ENCODE results near the gene ATP8A2.
"Not testable (repeated sequence)": the region's sequence is repeated elsewhere in the genome, so short reads cannot be mapped to it uniquely, and the experiment has no call there.

ATP8A2 gene

DNA sequence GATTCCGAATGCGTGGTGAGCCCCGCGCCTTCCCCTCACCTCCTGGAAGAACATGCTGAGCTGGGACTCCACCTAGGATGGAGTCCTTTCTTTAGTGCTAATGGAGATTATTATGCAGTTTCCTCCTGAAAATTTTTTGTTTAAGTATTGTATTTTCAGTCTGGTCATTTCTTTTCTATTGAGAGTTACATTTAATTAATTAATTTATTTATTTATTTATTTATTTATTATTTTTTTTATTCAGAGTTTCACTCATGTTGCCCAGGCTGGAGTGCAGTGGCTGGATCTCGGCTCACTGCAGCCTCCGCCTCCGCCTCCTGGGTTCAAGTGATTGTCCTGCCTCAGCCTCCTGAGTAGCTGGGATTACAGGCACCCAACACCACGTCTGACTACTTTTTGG, 400.8 kb downstream of the ATP8A2 start:
- DNase-seq, result not testable (repeated sequence)

- not testable (repeated sequence) for DNase-seq
These were observed 402.3 kb downstream of the ATP8A2 start for GRCh38 chr13:25774056-25774455.

GRCh38 chr13:25775275-25775674, 403.5 kb downstream of the ATP8A2 start:
- no peak for DNase-seq

- DNase-seq, result no peak
These were observed 404.2 kb downstream of the ATP8A2 start for GRCh38 chr13:25775986-25776385.

GRCh38 chr13:25776722-25777121, 404.9 kb downstream of the ATP8A2 start:
- no peak for DNase-seq

DNA sequence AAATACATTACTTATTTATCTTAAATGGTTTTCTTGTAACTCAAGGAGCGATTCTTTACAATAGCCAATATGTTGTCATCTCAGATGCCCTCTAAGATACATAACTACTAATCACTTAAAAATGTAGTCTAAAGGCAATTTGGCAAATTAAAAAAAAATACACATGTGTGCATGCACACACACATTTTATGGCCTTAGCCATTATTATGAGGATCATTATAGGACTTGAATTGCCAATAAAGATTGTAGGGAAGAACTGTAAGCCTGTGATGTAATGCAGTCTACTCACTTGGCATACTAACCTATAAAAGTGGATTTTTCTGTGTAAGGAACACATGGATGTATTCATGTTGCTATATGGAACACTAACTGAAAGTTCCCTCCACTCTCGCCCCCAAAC, 405.7 kb downstream of the ATP8A2 start:
- no peak for DNase-seq

DNA sequence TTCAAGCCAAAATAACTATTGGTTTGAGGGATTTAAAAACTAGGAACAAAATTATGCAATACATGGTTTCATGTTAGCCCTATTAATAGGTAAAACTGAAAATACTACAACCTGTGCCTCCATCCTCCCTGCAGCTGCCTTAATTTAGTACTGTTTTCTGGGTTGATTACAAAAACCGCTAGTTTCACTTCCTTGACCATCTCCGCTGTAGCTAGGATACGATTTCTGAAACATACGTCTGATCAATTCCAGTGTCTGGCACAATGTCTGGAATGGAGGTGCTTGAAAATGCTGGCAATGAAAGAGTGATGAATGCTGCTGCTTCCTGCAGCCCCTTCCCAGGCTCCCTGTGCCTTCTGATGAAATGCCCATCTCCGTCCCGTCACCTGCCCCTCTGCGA, 406.6 kb downstream of the ATP8A2 start:
- no peak for DNase-seq

DNA sequence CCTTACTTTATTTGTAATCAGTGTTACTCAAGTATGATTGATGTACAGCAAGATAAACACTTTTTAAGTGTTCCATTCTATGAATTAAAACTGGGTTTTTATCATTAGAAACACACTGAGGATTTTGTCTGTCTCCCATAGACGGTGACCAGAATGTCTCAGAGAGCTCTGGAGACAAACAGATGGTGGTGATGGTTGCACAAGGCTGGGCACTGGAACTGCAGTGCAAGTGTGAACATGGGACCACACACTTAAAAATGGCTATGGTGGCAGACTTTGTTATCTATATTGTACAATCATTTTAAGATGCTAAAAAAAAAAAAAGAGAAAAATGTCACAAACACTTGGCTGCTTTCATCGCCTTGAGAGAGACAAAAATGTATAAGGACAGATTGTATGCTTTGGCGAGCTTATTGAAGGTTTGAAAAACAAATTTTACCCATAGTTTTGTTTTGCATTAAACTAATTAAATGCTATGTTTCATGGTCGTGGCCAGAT, 407.1 kb downstream of the ATP8A2 start:
- DNase-seq, result no peak

- DNase-seq, result no peak
These were observed 411.3 kb downstream of the ATP8A2 start for GRCh38 chr13:25783076-25783475.

DNA sequence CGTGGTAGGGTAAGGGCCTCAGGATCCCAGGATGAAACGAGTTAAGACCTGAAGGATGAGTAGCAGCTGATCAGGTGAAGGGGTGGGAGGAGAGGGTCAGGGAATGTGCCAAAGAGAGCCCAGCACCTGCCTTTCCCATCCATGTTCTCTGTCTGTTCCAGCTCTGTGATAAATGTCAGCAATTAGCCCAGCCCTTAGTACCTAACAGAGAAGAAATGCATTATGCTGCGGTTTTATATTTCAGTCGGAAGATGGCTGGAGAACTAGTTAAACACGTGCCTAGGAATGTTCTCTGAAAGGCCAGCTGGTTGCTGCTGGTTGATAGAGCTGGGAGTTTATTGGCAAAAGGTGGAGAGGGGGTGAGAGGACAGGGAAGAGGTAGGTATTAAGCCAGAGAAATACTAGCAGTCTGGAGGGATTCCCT, 411.8 kb downstream of the ATP8A2 start:
- DNase-seq, result no peak

- DNase-seq, result no peak
These were observed 412.3 kb downstream of the ATP8A2 start for GRCh38 chr13:25784119-25784518.

DNA sequence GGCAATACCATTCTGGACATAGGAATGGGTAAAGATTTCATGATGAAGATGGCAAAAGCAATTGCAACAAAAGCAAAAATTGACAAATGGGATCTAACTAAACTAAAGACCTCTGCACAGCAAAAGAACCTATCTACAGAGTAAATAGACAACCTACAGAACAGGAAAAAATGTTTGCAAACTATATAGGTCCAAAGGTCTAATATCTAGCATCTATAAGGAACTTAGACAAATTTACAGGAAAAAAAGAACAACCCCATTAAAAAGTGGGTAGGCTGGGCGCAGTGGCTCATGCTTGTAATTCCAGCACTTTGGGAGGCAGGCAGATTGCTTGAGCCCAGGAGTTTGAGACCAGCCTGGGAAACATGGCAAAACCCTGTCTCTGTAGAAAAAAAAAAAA, 418.4 kb downstream of the ATP8A2 start:
- not testable (repeated sequence) for DNase-seq

DNA sequence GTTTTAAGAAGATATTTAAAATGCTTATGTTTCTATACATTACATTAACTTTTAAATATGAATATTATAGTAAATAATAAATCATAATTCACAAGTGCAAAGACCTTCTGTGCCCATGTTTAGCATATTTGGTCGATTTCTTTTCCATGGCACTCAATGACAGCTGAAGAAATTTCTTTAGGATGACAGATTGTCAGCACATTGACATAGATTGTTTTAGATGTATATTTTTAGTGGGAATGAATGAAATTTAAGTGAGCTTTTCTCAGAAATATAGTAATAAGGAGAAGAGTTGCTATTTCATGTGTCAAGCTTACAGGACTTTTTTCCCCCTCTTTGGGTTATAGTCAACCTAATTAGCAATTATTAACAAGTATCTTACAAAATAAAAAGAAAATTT, 423.5 kb downstream of the ATP8A2 start:
- no peak for DNase-seq

DNA sequence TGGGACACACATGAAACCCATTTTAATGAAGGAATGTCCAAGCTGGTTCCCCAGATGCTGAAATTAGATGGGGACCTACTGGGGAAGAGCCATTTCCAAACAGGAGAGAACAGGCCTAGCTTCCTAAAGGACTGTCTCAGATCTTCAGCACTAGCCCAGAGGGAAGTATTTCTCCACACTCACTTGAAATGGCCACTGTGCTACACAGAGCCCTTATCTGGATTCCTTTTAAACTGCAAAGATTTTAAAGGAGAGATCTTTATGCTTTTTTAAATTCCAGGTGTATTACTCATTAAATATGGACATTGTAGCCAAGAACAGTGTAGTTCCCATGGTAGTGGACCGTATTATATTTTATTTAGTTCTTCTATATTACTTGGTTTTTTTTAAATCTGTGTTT, 424.7 kb downstream of the ATP8A2 start:
- no peak for DNase-seq

GRCh38 chr13:25798998-25799397, 427.2 kb downstream of the ATP8A2 start:
- DNase-seq, result no peak

- DNase-seq, result no peak
These were observed 428.7 kb downstream of the ATP8A2 start for GRCh38 chr13:25800523-25800922.

- DNase-seq, result no peak
These were observed 430.8 kb downstream of the ATP8A2 start for GRCh38 chr13:25802579-25802978.

GRCh38 chr13:25803641-25804040, 431.9 kb downstream of the ATP8A2 start:
- no peak for DNase-seq

- no peak for DNase-seq
These were observed 434.6 kb downstream of the ATP8A2 start for GRCh38 chr13:25806264-25806974.

DNA sequence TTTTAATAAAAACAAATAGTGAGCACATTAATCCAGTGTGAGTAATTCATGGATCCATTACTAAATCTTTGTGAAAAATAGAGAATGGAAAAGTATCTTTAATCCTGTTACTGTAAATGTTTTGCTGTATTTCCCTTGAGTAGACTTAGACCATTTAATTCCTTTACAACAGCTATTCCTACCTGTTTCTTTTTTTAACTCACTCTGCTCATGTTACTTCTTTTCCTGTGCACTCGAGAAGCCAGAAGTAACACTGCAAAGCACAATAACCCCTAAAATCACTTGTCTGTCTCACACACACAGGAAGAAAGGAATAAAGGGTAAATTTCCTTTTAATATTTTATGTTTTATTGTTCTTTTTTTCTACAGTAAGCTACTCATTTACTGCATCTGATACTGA, 435.8 kb downstream of the ATP8A2 start:
- no peak for DNase-seq

DNA sequence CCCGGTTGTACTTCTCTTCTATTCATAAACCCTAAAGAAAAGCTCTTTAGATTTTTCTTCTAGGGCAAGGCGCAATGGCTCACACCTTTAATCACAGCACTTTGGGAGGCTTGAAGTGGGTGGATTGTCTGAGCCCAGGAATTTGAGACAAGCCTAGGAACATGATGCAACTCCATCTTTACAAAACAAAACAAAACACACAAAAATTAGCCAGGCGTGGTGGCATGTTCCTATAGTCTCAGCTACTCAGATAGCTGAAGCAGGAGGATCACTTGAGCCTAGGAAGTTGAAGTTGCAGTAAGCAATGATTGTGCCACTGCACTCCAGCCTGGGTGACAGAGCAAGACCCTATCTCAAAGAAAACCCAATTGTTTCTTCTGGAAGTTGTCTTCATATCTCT, 439.7 kb downstream of the ATP8A2 start:
- no peak for DNase-seq

DNA sequence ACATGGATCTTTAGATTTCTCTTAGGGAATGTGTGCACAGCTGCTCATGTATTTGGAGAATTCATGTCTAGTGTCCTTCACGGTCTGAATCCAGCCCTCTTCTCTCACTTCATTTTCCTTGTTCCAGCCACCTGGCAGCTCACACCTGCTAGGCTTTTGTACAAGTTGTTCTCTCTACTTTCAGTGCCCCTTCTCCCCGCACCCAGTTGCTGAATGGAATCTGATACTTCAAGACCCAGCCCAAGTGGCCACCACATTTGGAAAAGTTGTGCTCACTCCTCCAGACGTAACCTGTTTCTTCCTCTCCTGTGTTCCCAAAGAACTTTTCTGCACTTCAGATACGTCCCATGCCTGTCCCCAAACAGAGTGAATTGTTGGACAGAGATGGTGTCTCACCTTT, 444.5 kb downstream of the ATP8A2 start:
- DNase-seq, result no peak

- DNase-seq, result no peak
These were observed 448.2 kb downstream of the ATP8A2 start for GRCh38 chr13:25819856-25820530.

DNA sequence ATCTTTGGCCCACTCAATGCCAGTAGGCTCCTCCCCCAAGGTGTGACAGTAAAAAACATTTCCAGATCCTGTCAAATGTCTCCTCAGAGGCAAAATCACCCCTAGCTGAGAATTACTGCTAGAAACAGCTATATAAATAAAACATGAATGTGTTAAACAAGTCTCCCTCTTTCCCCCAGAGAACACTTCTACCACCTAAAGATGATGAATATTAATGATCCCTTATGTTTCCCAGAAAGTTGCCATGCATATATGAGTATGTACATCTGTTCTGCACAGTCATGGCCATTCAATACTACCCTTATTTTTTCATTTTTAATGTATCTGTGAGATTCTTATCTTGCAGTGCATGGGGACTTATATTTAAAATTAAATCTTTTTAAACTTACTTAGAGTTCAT, 450.0 kb downstream of the ATP8A2 start:
- DNase-seq, result no peak

- not testable (repeated sequence) for DNase-seq
These were observed 455.4 kb downstream of the ATP8A2 start for GRCh38 chr13:25827221-25827620.
